PC-3 (cell line): ENCODE data around the gene JADE3. TPM values are rescaled to one million over a fixed set of nuclear protein-coding genes. Genes with fewer than 3 reads are reported as not detected.

Source experiments
- ATAC-seq: fragments of 200-7000 bp; cut with Tn5 transposase; 2 replicates; pipeline ENCODE4 v1.9.1; 2020; ENCODE audit warnings: mild to moderate bottlenecking, moderate library complexity
- BruUV-seq: library from RNA; stranded (reverse); fragments of 400-500 nt; replicated peaks from 2 replicates; lab custom pipeline; 2021; lab: Mats Ljungman, UMichigan
- CTCF ChIA-PET: fragments of 300-600 bp; sonication (Branson Sonifier 250); formaldehyde crosslinking; loops from one replicate; lab custom pipeline; 2022; ENCODE audit warnings: antibody characterized with exemption; lab: Charles Lee
- POLR2A ChIA-PET: fragments of 300-600 bp; sonication (Branson Sonifier 250); formaldehyde crosslinking; loops from one replicate; lab custom pipeline; 2022; ENCODE audit warnings: antibody characterized with exemption; ENCODE audit not compliant: unreplicated experiment; lab: Charles Lee
- DNase-seq: peaks from one replicate; pipeline ENCODE4 v3.0.0-alpha.2; 2015
- H2AFZ ChIP-seq: fragments of 300-600 bp; sonication (generic); 2 replicates; pipeline ENCODE4 v1.6.0; 2016; ENCODE audit warnings: antibody characterized with exemption, low read length
- H3F3A ChIP-seq: fragments of 300-600 bp; sonication (generic); one replicate; pipeline ENCODE4 v1.6.0; 2017; ENCODE audit warnings: antibody characterized with exemption, low read length, control low read depth, mild to moderate bottlenecking; ENCODE audit not compliant: unreplicated experiment
- H3K27ac ChIP-seq: fragments of 300-600 bp; sonication (generic); 2 replicates; pipeline ENCODE4 v1.5.1; 2016; ENCODE audit warnings: mild to moderate bottlenecking, low read length
- H3K27me3 ChIP-seq: fragments of 300-600 bp; sonication (generic); 2 replicates; pipeline ENCODE4 v1.6.1; 2016; ENCODE audit warnings: low read length, mixed read lengths
- H3K36me3 ChIP-seq: fragments of 300-600 bp; sonication (generic); 2 replicates; pipeline ENCODE4 v1.6.1; 2016; ENCODE audit warnings: low read depth, mixed run types, low read length, mixed read lengths
- H3K4me1 ChIP-seq: fragments of 300-600 bp; sonication (generic); 2 replicates; pipeline ENCODE4 v1.5.1; 2016; ENCODE audit warnings: low read length; ENCODE audit not compliant: insufficient read depth
- H3K4me2 ChIP-seq: fragments of 300-600 bp; sonication (generic); 2 replicates; pipeline ENCODE4 v1.6.0; 2016; ENCODE audit warnings: low read length
- H3K4me3 ChIP-seq: fragments of 300-600 bp; sonication (generic); 2 replicates; pipeline ENCODE4 v1.5.1; 2016; ENCODE audit warnings: mild to moderate bottlenecking, low read length, mixed read lengths
- H3K79me2 ChIP-seq: fragments of 300-600 bp; sonication (generic); 2 replicates; pipeline ENCODE4 v1.6.1; 2017; ENCODE audit warnings: low read length, mixed read lengths
- H3K9ac ChIP-seq: fragments of 300-600 bp; sonication (generic); 2 replicates; pipeline ENCODE4 v1.6.0; 2016; ENCODE audit warnings: mild to moderate bottlenecking, low read length
- H3K9me2 ChIP-seq: fragments of 300-600 bp; sonication (generic); replicated peaks from 2 replicates; pipeline ENCODE4 v1.6.1; 2016; ENCODE audit warnings: mixed run types, low read length, mixed read lengths
- H3K9me3 ChIP-seq: fragments of 300-600 bp; sonication (generic); 2 replicates; pipeline ENCODE4 v1.6.1; 2016; ENCODE audit warnings: low read length, mixed read lengths
- H4K20me1 ChIP-seq: fragments of 300-600 bp; sonication (generic); 2 replicates; pipeline ENCODE4 v1.6.1; 2016; ENCODE audit warnings: low read length, mixed read lengths
- CTCF ChIP-seq: fragments of 300-600 bp; sonication (generic); conservative IDR thresholded peaks from 2 replicates; pipeline ENCODE4 v1.5.1; 2017; ENCODE audit warnings: antibody characterized with exemption, low read depth, mild to moderate bottlenecking, low read length
- EZH2 ChIP-seq: fragments of 300-600 bp; sonication (generic); IDR thresholded peaks from one replicate; pipeline ENCODE4 v1.6.1; 2017; ENCODE audit warnings: antibody characterized with exemption, mild to moderate bottlenecking, low read length; ENCODE audit not compliant: unreplicated experiment
- EZH2phosphoT487 ChIP-seq: fragments of 300-600 bp; sonication (generic); IDR thresholded peaks from 2 replicates; pipeline ENCODE4 v1.6.1; 2018; ENCODE audit warnings: mild to moderate bottlenecking, antibody characterized with exemption, low read length, borderline replicate concordance
- intact Hi-C: fragments of 100-400 bp; cut with micrococcal nuclease; formaldehyde crosslinking; loops from 2 replicates; pipeline ENCODE4 v1.9.0; 2023
- total RNA-seq: library from RNA; depleted of rRNA; stranded (reverse); fragments of >200 nt; gene quantifications from 2 replicates; pipeline ENCODE4 v1.2.3, GENCODE V29; 2014

Gene JADE3
- total RNA-seq, 1 experiment from 2014 or later, result 7.1 TPM

- no peak overlapping the region for H3K4me2 ChIP-seq
- no peaks in the 10 kb centered on the region for H4K20me1 ChIP-seq
- BruUV-seq, result no TSS peak
- H3K27ac ChIP-seq, result no peak overlapping the region
- H3K79me2 ChIP-seq, result no peaks in the 10 kb centered on the region
- H3K4me1 ChIP-seq, result no peaks in the 10 kb centered on the region
- ATAC-seq (no peak), DNase-seq (no peak)
- H3F3A ChIP-seq, result no peaks in the 10 kb centered on the region
- H3K9me2 ChIP-seq, result no peaks in the 10 kb centered on the region
- TF ChIP-seq EZH2phosphoT487, result no peak
- no peak for TF ChIP-seq CTCF
- no peak for TF ChIP-seq EZH2
- no peaks in the 10 kb centered on the region for H3K27me3 ChIP-seq
- POLR2A ChIA-PET, result no interaction called here
- CTCF ChIA-PET, result no interaction called here
- no peak overlapping the region for H3K4me3 ChIP-seq
- no peaks in the 10 kb centered on the region for H3K36me3 ChIP-seq
- H3K9ac ChIP-seq, result no peak overlapping the region
- no peak overlapping the region for H2AFZ ChIP-seq
- no peaks in the 10 kb centered on the region for H3K9me3 ChIP-seq
- intact Hi-C loops, result no loop called here
These were observed 168.1 kb downstream of the JADE3 start for GRCh38 chrX:47080215-47080914.

GRCh38 chrX:47080915-47081236, 168.7 kb downstream of the JADE3 start:
- no peaks in the 10 kb centered on the region for H3K27me3 ChIP-seq
- H3K4me3 ChIP-seq, result no peak overlapping the region
- no peaks in the 10 kb centered on the region for H3K36me3 ChIP-seq
- H3K4me2 ChIP-seq, result no peak overlapping the region
- H3F3A ChIP-seq, result no peaks in the 10 kb centered on the region
- no peak overlapping the region for H2AFZ ChIP-seq
- ChIA-PET POLR2A (no interaction called here), CTCF (no interaction called here)
- H4K20me1 ChIP-seq, result no peaks in the 10 kb centered on the region
- intact Hi-C loops, result no loop called here
- H3K9ac ChIP-seq, result no peak overlapping the region
- H3K9me2 ChIP-seq, result no peaks in the 10 kb centered on the region
- BruUV-seq, result no TSS peak
- DNase-seq (no peak), ATAC-seq (no peak)
- no peaks in the 10 kb centered on the region for H3K79me2 ChIP-seq
- TF ChIP-seq EZH2, result no peak
- TF ChIP-seq CTCF, result no peak
- TF ChIP-seq EZH2phosphoT487, result no peak
- H3K4me1 ChIP-seq, result no peaks in the 10 kb centered on the region
- H3K27ac ChIP-seq, result no peak overlapping the region
- H3K9me3 ChIP-seq, result no peaks in the 10 kb centered on the region

- intact Hi-C loops, result loop anchor here (5.0 kb wide), 2 partner anchors 44 to 59 kb away; no protein-coding TSS in a partner anchor
- Histone ChIP-seq H3K4me2 (no peak overlapping the region), H3K79me2 (no peaks in the 10 kb centered on the region), H3K9ac (no peak overlapping the region), H3F3A (no peaks in the 10 kb centered on the region), H3K27ac (no peak overlapping the region), H2AFZ (no peak overlapping the region), H3K27me3 (no peaks in the 10 kb centered on the region), H3K4me3 (no peak overlapping the region), H4K20me1 (no peaks in the 10 kb centered on the region), H3K36me3 (no peaks in the 10 kb centered on the region), H3K9me2 (no peaks in the 10 kb centered on the region), H3K4me1 (no peaks in the 10 kb centered on the region), H3K9me3 (no peaks in the 10 kb centered on the region)
- ChIA-PET CTCF (no interaction called here), POLR2A (no interaction called here)
- TF ChIP-seq EZH2 (no peak), CTCF (no peak), EZH2phosphoT487 (no peak)
- no peak for DNase-seq
- no TSS peak for BruUV-seq
- ATAC-seq, result no peak
These were observed 179.0 kb downstream of the JADE3 start for GRCh38 chrX:47091149-47091775.
